Measurements from ENCODE around the gene TEX54.
A peak's percentile ranks its signal among the peaks of the same experiment; 100 is the strongest.

Gene TEX54

GRCh38 chr11:62810748-62811147 lies 21.9 kb downstream of the TEX54 start:
- TF ChIP-seq CTCF (conservative IDR thresholded peaks at IDR 0.05) (no peak), ZFX (IDR thresholded peaks at IDR 0.05) (no peak)
- no peak overlapping the region for H3K27ac ChIP-seq

GRCh38 chr11:62806611-62807121 lies 26.0 kb downstream of the TEX54 start:
- no peak for TF ChIP-seq CTCF (conservative IDR thresholded peaks at IDR 0.05)
- TF ChIP-seq ZFX (IDR thresholded peaks at IDR 0.05), result no peak
- no peak overlapping the region; the same call in 1 of the 2 replicates for H3K27ac ChIP-seq

- H3K27ac ChIP-seq, result peak overlapping the region; percentile 83
- TF ChIP-seq ZFX (IDR thresholded peaks at IDR 0.05), result no peak
- TF ChIP-seq CTCF (conservative IDR thresholded peaks at IDR 0.05), result no peak
These were observed 26.6 kb downstream of the TEX54 start for GRCh38 chr11:62805961-62806441.

DNA sequence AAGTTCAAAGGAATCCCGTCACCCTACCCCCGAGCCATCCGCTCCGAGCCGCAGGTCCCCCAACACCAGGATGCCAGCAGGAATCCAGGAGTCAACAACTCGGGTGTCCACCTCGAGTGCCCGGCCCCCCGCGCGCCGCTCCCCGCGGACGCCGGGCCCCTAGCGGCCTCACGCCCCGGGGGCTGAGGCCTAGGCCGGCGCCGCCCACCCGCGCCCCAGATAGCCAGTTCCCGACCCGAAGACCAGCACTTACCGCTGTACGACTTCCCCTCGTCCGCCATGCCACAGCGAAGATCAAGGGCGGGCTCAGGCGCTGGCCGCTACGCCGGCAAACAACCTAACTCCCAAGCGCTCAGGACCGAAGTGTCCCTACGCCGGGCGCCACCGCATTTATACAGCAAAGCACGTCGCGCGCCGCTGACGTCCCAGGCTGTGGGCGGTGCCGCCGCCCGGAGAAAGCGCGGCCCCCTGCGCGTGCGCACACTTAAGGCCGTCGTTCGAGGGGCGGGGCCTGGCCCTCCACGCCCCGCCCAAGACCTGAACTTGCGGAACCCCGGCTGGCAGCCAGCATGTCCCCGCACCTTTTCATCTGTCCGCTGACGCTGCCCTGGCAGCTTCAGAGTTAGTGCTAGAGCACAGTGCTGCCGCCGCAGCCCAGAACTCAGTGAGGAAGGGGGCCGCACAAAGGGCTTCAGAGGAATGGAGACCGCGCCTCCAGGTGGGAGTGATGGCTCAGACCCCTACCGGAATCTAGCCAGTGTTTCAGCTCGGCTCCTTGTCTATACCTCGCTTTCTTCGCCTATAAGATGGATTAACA lies 27.4 kb downstream of the TEX54 start, which contains the start of gene NXF1:
NXF1 (minus strand) TSS at position 365 of the 817 bp plus-strand sequence; CDS start at position 281, 84 bp downstream.
- TF ChIP-seq ZFX (IDR thresholded peaks at IDR 0.05), result peak; percentile 95
- no peak for TF ChIP-seq CTCF (conservative IDR thresholded peaks at IDR 0.05)
- peak within 1 kb of the TSS; percentile 83 for H3K27ac ChIP-seq

DNA sequence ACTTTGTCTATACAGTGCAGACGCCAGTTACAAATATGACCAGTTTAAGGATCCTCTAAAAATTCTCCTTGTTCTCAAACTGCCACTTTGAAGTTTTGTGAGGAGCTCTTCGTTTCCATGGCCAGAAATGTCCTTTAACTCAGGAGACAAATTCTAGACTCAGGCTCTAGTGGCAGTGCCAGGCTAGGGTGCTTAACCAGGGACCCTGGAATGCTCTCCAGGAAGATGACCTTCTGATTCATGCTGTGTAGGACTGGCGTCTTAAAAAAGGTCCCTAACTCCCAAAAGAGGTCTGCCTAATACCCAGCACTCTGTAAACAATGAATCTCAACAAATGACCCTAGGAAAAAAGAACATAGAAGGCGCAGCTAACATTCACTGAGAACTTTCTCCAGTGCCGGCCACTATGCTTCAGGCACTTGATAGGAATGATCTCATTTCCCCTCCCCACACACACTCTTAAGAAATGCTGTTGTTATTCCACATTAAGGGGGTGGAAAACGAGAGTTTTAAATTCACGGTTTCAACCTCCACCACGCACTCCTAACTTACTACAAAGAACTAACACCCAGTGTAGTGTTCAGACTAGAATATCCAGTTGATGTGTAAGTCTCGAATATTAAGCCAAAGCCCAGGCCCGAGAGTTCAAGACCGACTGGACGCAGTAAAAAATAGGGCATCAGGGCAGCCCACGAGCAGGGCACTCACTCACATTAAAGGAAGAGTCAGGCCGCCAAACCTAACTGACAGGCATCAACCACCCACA lies 28.1 kb downstream of the TEX54 start:
- peak overlapping the region; percentile 83 for H3K27ac ChIP-seq
- no peak for TF ChIP-seq CTCF (conservative IDR thresholded peaks at IDR 0.05)

GRCh38 chr11:62801071-62801470 lies 31.6 kb downstream of the TEX54 start:
- no peak for TF ChIP-seq CTCF (conservative IDR thresholded peaks at IDR 0.05)
- no peak for TF ChIP-seq ZFX (IDR thresholded peaks at IDR 0.05)
- H3K27ac ChIP-seq, result no peak overlapping the region

- TF ChIP-seq CTCF (conservative IDR thresholded peaks at IDR 0.05) (no peak), ZFX (IDR thresholded peaks at IDR 0.05) (no peak)
- H3K27ac ChIP-seq, result no peak overlapping the region
These were observed 33.2 kb downstream of the TEX54 start for GRCh38 chr11:62799486-62799885.
